Measurements from ENCODE around the gene SEC24D. TPM values are rescaled to one million over a fixed set of nuclear protein-coding genes. Genes with fewer than 3 reads are reported as not detected.
A peak's percentile ranks its signal among the peaks of the same experiment; 100 is the strongest.

SEC24D gene
- total and polyA plus RNA-seq, 4 donors: 11.4 to 77.2 (median 52.0) TPM

DNA sequence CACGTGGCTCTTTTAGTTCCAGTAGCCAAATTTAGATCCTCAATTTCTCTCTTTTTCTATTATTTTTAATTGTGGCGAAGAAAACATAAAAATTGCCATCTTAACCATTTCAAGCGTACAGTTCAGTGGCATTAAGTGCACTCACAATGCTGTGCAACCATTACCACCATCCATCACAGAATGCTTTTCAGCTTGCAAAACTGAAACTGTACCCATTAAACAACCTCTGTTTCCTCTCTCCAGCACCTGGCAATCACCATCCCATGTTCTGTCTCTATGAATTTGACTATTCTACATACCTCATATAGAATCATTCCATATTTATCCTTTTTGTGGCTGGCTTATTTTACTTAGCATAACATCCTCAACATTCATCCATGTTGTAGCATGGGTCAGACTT is 75.8 kb downstream of the SEC24D start:
- DNase-seq (no peak), ATAC-seq (ENCODE audit: insufficient read depth, low FRiP score) (no peak)
- H3K9ac ChIP-seq (ENCODE audit: insufficient read depth in 1 of 2, low read length in 2 of 2): no peak overlapping the region
- H3K4me1 ChIP-seq (ENCODE audit: control insufficient read depth in 5 of 5, insufficient read depth in 5 of 5, low read length in 5 of 5): peaks cover 0 to 80% (median 20%) of the 10 kb centered on the region in 5 donors
- 85 to 89% methylated on average over 3 of the region's 3 CpGs for WGBS, 2 donors
- TF ChIP-seq, protein P1, sequence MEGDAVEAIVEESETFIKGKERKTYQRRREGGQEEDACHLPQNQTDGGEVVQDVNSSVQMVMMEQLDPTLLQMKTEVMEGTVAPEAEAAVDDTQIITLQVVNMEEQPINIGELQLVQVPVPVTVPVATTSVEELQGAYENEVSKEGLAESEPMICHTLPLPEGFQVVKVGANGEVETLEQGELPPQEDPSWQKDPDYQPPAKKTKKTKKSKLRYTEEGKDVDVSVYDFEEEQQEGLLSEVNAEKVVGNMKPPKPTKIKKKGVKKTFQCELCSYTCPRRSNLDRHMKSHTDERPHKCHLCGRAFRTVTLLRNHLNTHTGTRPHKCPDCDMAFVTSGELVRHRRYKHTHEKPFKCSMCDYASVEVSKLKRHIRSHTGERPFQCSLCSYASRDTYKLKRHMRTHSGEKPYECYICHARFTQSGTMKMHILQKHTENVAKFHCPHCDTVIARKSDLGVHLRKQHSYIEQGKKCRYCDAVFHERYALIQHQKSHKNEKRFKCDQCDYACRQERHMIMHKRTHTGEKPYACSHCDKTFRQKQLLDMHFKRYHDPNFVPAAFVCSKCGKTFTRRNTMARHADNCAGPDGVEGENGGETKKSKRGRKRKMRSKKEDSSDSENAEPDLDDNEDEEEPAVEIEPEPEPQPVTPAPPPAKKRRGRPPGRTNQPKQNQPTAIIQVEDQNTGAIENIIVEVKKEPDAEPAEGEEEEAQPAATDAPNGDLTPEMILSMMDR (IDR thresholded peaks at IDR 0.05; ENCODE audit: control extremely low read depth, extremely low read depth): no peak
- peaks cover 6 to 16% (median 12%) of the 10 kb centered on the region in 4 donors for H3K36me3 ChIP-seq (ENCODE audit: control insufficient read depth in 4 of 4, insufficient read depth in 4 of 4, low read length in 4 of 4)
- H3K27ac ChIP-seq (ENCODE audit: low read depth in 1 of 2, low read length in 1 of 2): peak overlapping the region in 1 of 2 donors; percentile 23
- no peaks in the 10 kb centered on the region for H3K9me3 ChIP-seq (ENCODE audit: control insufficient read depth in 4 of 4, insufficient read depth in 3 of 4, low read length in 3 of 4)
- H3K4me3 ChIP-seq: no peak overlapping the region
- H3K27me3 ChIP-seq (ENCODE audit: control insufficient read depth in 3 of 3, insufficient read depth in 3 of 3, low read length in 2 of 3): no peaks in the 10 kb centered on the region

DNA sequence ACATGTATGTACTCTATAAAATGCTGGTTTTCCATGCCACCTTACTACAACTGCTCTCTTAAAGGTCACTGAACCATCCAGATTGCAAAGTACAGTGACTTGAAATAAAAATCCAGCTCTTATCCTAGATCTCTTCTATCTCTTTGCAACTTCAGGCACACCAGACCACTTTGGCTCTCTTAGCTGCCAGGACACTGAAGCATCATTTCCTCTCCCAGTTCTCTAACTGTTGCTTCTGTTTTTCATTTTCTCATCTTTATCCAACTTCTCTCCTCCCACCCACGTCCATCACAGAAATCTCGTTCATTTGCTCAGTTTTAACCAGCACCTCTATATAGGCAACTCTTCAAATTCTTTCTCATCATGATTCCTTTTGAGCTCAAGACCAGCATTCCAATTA is 76.4 kb downstream of the SEC24D start:
- Histone ChIP-seq H3K4me1 (ENCODE audit: control insufficient read depth in 5 of 5, insufficient read depth in 5 of 5, low read length in 5 of 5) (peaks cover 0 to 80% (median 19%) of the 10 kb centered on the region in 5 donors), H3K36me3 (ENCODE audit: control insufficient read depth in 4 of 4, insufficient read depth in 4 of 4, low read length in 4 of 4) (peaks cover 4 to 15% (median 11%) of the 10 kb centered on the region in 4 donors), H3K27ac (ENCODE audit: low read depth in 1 of 2, low read length in 1 of 2) (peak overlapping the region in 1 of 2 donors; percentile 23), H3K27me3 (ENCODE audit: control insufficient read depth in 3 of 3, insufficient read depth in 3 of 3, low read length in 2 of 3) (no peaks in the 10 kb centered on the region), H3K9ac (ENCODE audit: insufficient read depth in 1 of 2, low read length in 2 of 2) (no peak overlapping the region), H3K4me3 (no peak overlapping the region), H3K9me3 (ENCODE audit: control insufficient read depth in 4 of 4, insufficient read depth in 3 of 4, low read length in 3 of 4) (no peaks in the 10 kb centered on the region)
- 76 to 84% methylated on average over 2 of the region's 2 CpGs for WGBS, 2 donors
- no peak for DNase-seq
- TF ChIP-seq, protein P1 (IDR thresholded peaks at IDR 0.05; ENCODE audit: control extremely low read depth, extremely low read depth): no peak
- no peak for ATAC-seq (ENCODE audit: insufficient read depth, low FRiP score)

GRCh38 chr4:118758293-118758692 is 77.6 kb downstream of the SEC24D start:
- DNase-seq (peak in 2 of 3 donors; percentile 89 to 92), ATAC-seq (ENCODE audit: insufficient read depth, low FRiP score) (no peak)
- WGBS, 2 donors: 75 to 82% methylated on average over 5 of the region's 5 CpGs
- TF ChIP-seq, protein P1 (IDR thresholded peaks at IDR 0.05; ENCODE audit: control extremely low read depth, extremely low read depth): no peak
- no peak overlapping the region for H3K4me3 ChIP-seq
- peaks cover 0 to 70% (median 17%) of the 10 kb centered on the region in 5 donors for H3K4me1 ChIP-seq (ENCODE audit: control insufficient read depth in 5 of 5, insufficient read depth in 5 of 5, low read length in 5 of 5)
- peaks cover 3 to 10% (median 8%) of the 10 kb centered on the region in 4 donors for H3K36me3 ChIP-seq (ENCODE audit: control insufficient read depth in 4 of 4, insufficient read depth in 4 of 4, low read length in 4 of 4)
- no peaks in the 10 kb centered on the region for H3K27me3 ChIP-seq (ENCODE audit: control insufficient read depth in 3 of 3, insufficient read depth in 3 of 3, low read length in 2 of 3)
- H3K27ac ChIP-seq (ENCODE audit: low read depth in 1 of 2, low read length in 1 of 2): no peak overlapping the region
- no peak overlapping the region for H3K9ac ChIP-seq (ENCODE audit: insufficient read depth in 1 of 2, low read length in 2 of 2)
- no peaks in the 10 kb centered on the region for H3K9me3 ChIP-seq (ENCODE audit: control insufficient read depth in 4 of 4, insufficient read depth in 3 of 4, low read length in 3 of 4)

GRCh38 chr4:118757761-118758251 is 78.1 kb downstream of the SEC24D start:
- Histone ChIP-seq H3K9ac (ENCODE audit: insufficient read depth in 1 of 2, low read length in 2 of 2) (no peak overlapping the region), H3K27ac (ENCODE audit: low read depth in 1 of 2, low read length in 1 of 2) (no peak overlapping the region), H3K4me3 (no peak overlapping the region), H3K27me3 (ENCODE audit: control insufficient read depth in 3 of 3, insufficient read depth in 3 of 3, low read length in 2 of 3) (no peaks in the 10 kb centered on the region), H3K36me3 (ENCODE audit: control insufficient read depth in 4 of 4, insufficient read depth in 4 of 4, low read length in 4 of 4) (peaks cover 3 to 10% (median 7%) of the 10 kb centered on the region in 4 donors), H3K9me3 (ENCODE audit: control insufficient read depth in 4 of 4, insufficient read depth in 3 of 4, low read length in 3 of 4) (no peaks in the 10 kb centered on the region), H3K4me1 (ENCODE audit: control insufficient read depth in 5 of 5, insufficient read depth in 5 of 5, low read length in 5 of 5) (peaks cover 0 to 69% (median 17%) of the 10 kb centered on the region in 5 donors)
- DNase-seq: peak in 2 of 3 donors; percentile 76 to 78
- 78 to 83% methylated on average over 2 of the region's 2 CpGs for WGBS, 2 donors
- ATAC-seq (ENCODE audit: insufficient read depth, low FRiP score): no peak
- TF ChIP-seq, protein P1 (IDR thresholded peaks at IDR 0.05; ENCODE audit: control extremely low read depth, extremely low read depth): no peak
